HEK293T (cell line): ENCODE data around the gene TMEM187.

ENCODE experiments used
- FOXK2 ChIP-seq: fragments of 450-650 bp; IDR thresholded peaks from 2 replicates; pipeline ENCODE4 v1.6.1; 2016; ENCODE audit warnings: mild to moderate bottlenecking
- TARDBP ChIP-seq: fragments of 450-650 bp; IDR thresholded peaks from 2 replicates; pipeline ENCODE4 v1.6.1; 2016

DNA sequence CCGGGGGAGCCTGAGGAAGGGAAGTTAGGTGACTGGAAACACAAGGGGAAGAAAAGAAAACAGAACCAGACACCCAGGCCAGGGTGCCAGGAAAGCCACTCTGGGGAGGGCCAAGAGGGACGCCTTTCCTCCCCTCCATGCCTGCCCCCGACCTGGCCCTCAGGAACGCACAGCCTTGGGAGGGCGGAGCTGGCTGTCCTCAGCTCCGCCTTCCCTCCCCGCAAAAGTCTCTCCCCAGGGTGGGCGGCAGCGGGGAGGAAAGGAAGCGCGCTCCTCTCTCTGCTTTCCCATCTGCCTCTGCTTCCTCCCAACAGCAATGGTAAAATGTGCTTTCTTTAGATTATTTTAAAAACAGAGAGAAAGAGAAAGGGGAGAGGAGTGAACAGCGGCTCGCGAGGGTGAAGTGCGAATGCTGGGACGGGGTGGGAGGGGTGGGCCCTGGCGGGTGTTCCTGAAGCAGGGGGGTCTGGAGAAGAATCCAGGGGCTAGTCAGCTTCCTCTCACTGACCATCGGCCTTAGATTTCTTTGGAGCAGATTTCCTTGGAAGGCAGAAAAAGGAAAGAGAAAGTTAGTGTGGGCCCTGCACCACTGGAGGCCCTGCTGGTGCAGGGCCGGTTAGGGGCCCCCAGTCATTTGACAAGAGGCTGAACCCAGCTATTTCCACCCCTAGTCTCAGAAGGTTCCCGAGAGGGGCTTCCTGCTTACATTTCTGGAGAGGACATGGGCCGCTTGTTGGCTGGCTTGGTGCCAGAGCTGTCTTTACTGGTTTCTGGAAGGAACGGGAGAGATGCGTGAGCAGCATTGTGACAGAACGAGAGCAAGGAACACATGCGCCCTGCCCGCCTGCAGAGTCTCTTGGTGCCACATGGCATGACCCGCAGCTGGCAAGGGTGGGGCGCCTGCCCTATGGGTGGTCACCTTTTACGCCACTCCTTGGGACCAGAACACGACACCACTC lies 23.4 kb upstream of the TMEM187 start:
- no peak for TF ChIP-seq FOXK2
- no peak for TF ChIP-seq TARDBP
